ENCODE measurements around the gene IRAK4. TPM values are rescaled to one million over a fixed set of nuclear protein-coding genes. Genes with fewer than 3 reads are reported as not detected.

IRAK4 gene
- polyA plus RNA-seq, 4 donors: 10.6 to 19.9 (median 16.0) TPM

- H3K36me3 ChIP-seq (ENCODE audit: control insufficient read depth in 3 of 3, insufficient read depth in 2 of 3, low read depth in 1 of 3, low read length in 3 of 3): no peaks in the 10 kb centered on the region
- no peaks in the 10 kb centered on the region for H3K9me3 ChIP-seq (ENCODE audit: control insufficient read depth in 2 of 2, insufficient read depth in 1 of 2, low read depth in 1 of 2, low read length in 1 of 2)
- 71 to 76% (median 73%) methylated on average over 4 of the region's 4 CpGs for WGBS, 3 donors
- FAIRE-seq: no peak
- no peaks in the 10 kb centered on the region for H3K27me3 ChIP-seq (ENCODE audit: control insufficient read depth in 3 of 3, insufficient read depth in 3 of 3, low read length in 3 of 3)
- no peak overlapping the region for H3K27ac ChIP-seq (ENCODE audit: low read depth in 1 of 3, low read length in 2 of 3)
- no peak overlapping the region for H3K4me3 ChIP-seq (ENCODE audit: low read depth in 1 of 3, low read length in 3 of 3)
- peak in 1 of 2 donors; percentile 13 for DNase-seq
- peaks cover 0 to 5% (median 0%) of the 10 kb centered on the region in 3 donors for H3K4me1 ChIP-seq (ENCODE audit: control insufficient read depth in 3 of 3, insufficient read depth in 2 of 3, low read depth in 1 of 3, low read length in 2 of 3)
Observed at GRCh38 chr12:43832463-43833168, 73.9 kb downstream of the IRAK4 start.

GRCh38 chr12:43835264-43835655 is 76.5 kb downstream of the IRAK4 start:
- Histone ChIP-seq H3K36me3 (ENCODE audit: control insufficient read depth in 3 of 3, insufficient read depth in 2 of 3, low read depth in 1 of 3, low read length in 3 of 3) (no peaks in the 10 kb centered on the region), H3K4me1 (ENCODE audit: control insufficient read depth in 3 of 3, insufficient read depth in 2 of 3, low read depth in 1 of 3, low read length in 2 of 3) (peaks cover 0 to 5% (median 3%) of the 10 kb centered on the region in 3 donors), H3K4me3 (ENCODE audit: low read depth in 1 of 3, low read length in 3 of 3) (peak overlapping the region; percentile 43 to 75 (median 65)), H3K27me3 (ENCODE audit: control insufficient read depth in 3 of 3, insufficient read depth in 3 of 3, low read length in 3 of 3) (no peaks in the 10 kb centered on the region), H3K9me3 (ENCODE audit: control insufficient read depth in 2 of 2, insufficient read depth in 1 of 2, low read depth in 1 of 2, low read length in 1 of 2) (no peaks in the 10 kb centered on the region), H3K27ac (ENCODE audit: low read depth in 1 of 3, low read length in 2 of 3) (peak overlapping the region; percentile 46 to 98 (median 89))
- FAIRE-seq: no peak
- DNase-seq: no peak
- 38 to 43% (median 43%) methylated on average over 6 of the region's 6 CpGs for WGBS, 3 donors

GRCh38 chr12:43835656-43836474 is 77.1 kb downstream of the IRAK4 start, which contains the start of gene TMEM117:
Gene TMEM117, plus strand, starts transcription at chr12:43836081.
- no peaks in the 10 kb centered on the region for H3K27me3 ChIP-seq (ENCODE audit: control insufficient read depth in 3 of 3, insufficient read depth in 3 of 3, low read length in 3 of 3)
- no peaks in the 10 kb centered on the region for H3K9me3 ChIP-seq (ENCODE audit: control insufficient read depth in 2 of 2, insufficient read depth in 1 of 2, low read depth in 1 of 2, low read length in 1 of 2)
- no peak for FAIRE-seq
- H3K4me1 ChIP-seq (ENCODE audit: control insufficient read depth in 3 of 3, insufficient read depth in 2 of 3, low read depth in 1 of 3, low read length in 2 of 3): peaks cover 0 to 5% (median 3%) of the 10 kb centered on the region in 3 donors
- peak; percentile 66 to 92 for DNase-seq
- H3K4me3 ChIP-seq (ENCODE audit: low read depth in 1 of 3, low read length in 3 of 3): peak within 1 kb of the TSS; percentile 65 to 75 (median 74)
- no peaks in the 10 kb centered on the region for H3K36me3 ChIP-seq (ENCODE audit: control insufficient read depth in 3 of 3, insufficient read depth in 2 of 3, low read depth in 1 of 3, low read length in 3 of 3)
- WGBS, 3 donors: 0% methylated on average over 52 to 103 of the region's 103 CpGs
- H3K27ac ChIP-seq (ENCODE audit: low read depth in 1 of 3, low read length in 2 of 3): peak within 1 kb of the TSS; percentile 89 to 98 (median 95)

GRCh38 chr12:43836475-43836989 is 77.8 kb downstream of the IRAK4 start:
- H3K4me3 ChIP-seq (ENCODE audit: low read depth in 1 of 3, low read length in 3 of 3): peak overlapping the region; percentile 65 to 75 (median 74)
- H3K36me3 ChIP-seq (ENCODE audit: control insufficient read depth in 3 of 3, insufficient read depth in 2 of 3, low read depth in 1 of 3, low read length in 3 of 3): no peaks in the 10 kb centered on the region
- no peak for FAIRE-seq
- DNase-seq: peak in 1 of 2 donors; percentile 53
- H3K27me3 ChIP-seq (ENCODE audit: control insufficient read depth in 3 of 3, insufficient read depth in 3 of 3, low read length in 3 of 3): no peaks in the 10 kb centered on the region
- peak overlapping the region; percentile 89 to 98 (median 95) for H3K27ac ChIP-seq (ENCODE audit: low read depth in 1 of 3, low read length in 2 of 3)
- no peaks in the 10 kb centered on the region for H3K9me3 ChIP-seq (ENCODE audit: control insufficient read depth in 2 of 2, insufficient read depth in 1 of 2, low read depth in 1 of 2, low read length in 1 of 2)
- 2 to 4% (median 4%) methylated on average over 8 of the region's 8 CpGs for WGBS, 3 donors
- H3K4me1 ChIP-seq (ENCODE audit: control insufficient read depth in 3 of 3, insufficient read depth in 2 of 3, low read depth in 1 of 3, low read length in 2 of 3): peaks cover 0 to 5% (median 3%) of the 10 kb centered on the region in 3 donors

Other genes starting within 250 kb of the IRAK4 start
- not detected for gene ADAMTS20, start 206.7 kb upstream of the IRAK4 start, polyA plus RNA-seq
- gene PUS7L, start 161 bp upstream of the IRAK4 start, polyA plus RNA-seq: 1 to 10 TPM; 1.6 to 8.9 (median 2.8) TPM
- 100 to 1,000 TPM in 1 of 4 donors, 10 to 100 TPM in 3; 81.7 to 142 (median 90.8) TPM for gene TWF1, start 47.4 kb downstream of the IRAK4 start, polyA plus RNA-seq
- 10 to 100 TPM in 3 of 4 donors, 1 to 10 TPM in 1; 6.3 to 14.3 (median 13.8) TPM for gene TMEM117, start 77.1 kb downstream of the IRAK4 start, polyA plus RNA-seq